Measurements from ENCODE around the gene ANKIB1. TPM values are rescaled to one million over a fixed set of nuclear protein-coding genes. Genes with fewer than 3 reads are reported as not detected.

The ANKIB1 gene
- total and polyA plus RNA-seq, 4 donors, result 42.2 to 81.6 (median 67.4) TPM

- peaks cover 10% of the 10 kb centered on the region for H3K36me3 ChIP-seq (ENCODE audit: control insufficient read depth, insufficient read depth, low read length)
- 0% methylated on average over 2 of the region's 11 CpGs for WGBS (ENCODE audit: insufficient coverage)
- no peak overlapping the region for H3K27ac ChIP-seq (ENCODE audit: low read depth, low read length)
Observed at GRCh38 chr7:92448205-92448747, 202.5 kb downstream of the ANKIB1 start.

More at GRCh38 chr7:92448205-92448747, 202.5 kb downstream of the ANKIB1 start:
- H3K9me3 ChIP-seq (ENCODE audit: control insufficient read depth, insufficient read depth, low read length), result no peaks in the 10 kb centered on the region
- DNase-seq (ENCODE audit: low read depth in 4 of 6, low spot score in 6 of 6), result peak in 3 of 6 donors; percentile 26 to 71 (median 67)
- H3K4me3 ChIP-seq (ENCODE audit: low read depth, low read length), result peak overlapping the region; percentile 68
- H3K27me3 ChIP-seq (ENCODE audit: control insufficient read depth, insufficient read depth, low read length), result no peaks in the 10 kb centered on the region
- peaks cover 4% of the 10 kb centered on the region for H3K4me1 ChIP-seq (ENCODE audit: control insufficient read depth, insufficient read depth, low read length)

Small RNA genes lying within 50 kb of the gene (small RNA-seq; reads per million reads assigned to genes)
- not detected for gene MIR1285-1 (ENCODE audit: low replicate concordance)
- gene RF00019 (ENCODE audit: low replicate concordance), result not detected

Other genes with a start within 250 kb of the ANKIB1 start
- 100 to 1,000 TPM; 140 to 402 TPM for gene CYP51A1, start 111.5 kb upstream of the ANKIB1 start, total RNA-seq
- gene CYP51A1, start 111.5 kb upstream of the ANKIB1 start, polyA plus RNA-seq (ENCODE audit: insufficient read length in 2 of 2), result 100 to 1,000 TPM; 124 to 187 TPM
- under 1 TPM; 0.39 to 0.89 TPM for gene LRRD1, start 66.8 kb upstream of the ANKIB1 start, total RNA-seq
- under 1 TPM; 0.67 to 0.89 TPM for gene LRRD1, start 66.8 kb upstream of the ANKIB1 start, polyA plus RNA-seq (ENCODE audit: insufficient read length in 2 of 2)
- gene KRIT1, start 60 bp upstream of the ANKIB1 start, total RNA-seq, result 10 to 100 TPM; 57.9 to 72.5 TPM
- gene KRIT1, start 60 bp upstream of the ANKIB1 start, polyA plus RNA-seq (ENCODE audit: insufficient read length in 2 of 2), result 10 to 100 TPM; 26.1 to 26.8 TPM
- 10 to 100 TPM; 38.7 to 43.2 TPM for gene GATAD1, start 201.5 kb downstream of the ANKIB1 start, total RNA-seq
- gene GATAD1, start 201.5 kb downstream of the ANKIB1 start, polyA plus RNA-seq (ENCODE audit: insufficient read length in 2 of 2), result 10 to 100 TPM; 27.6 to 39.8 TPM
- under 1 TPM in 1 of 2 donors, not detected in 1; 0.11 TPM for gene ERVW-1, start 232.0 kb downstream of the ANKIB1 start, total RNA-seq
- gene ERVW-1, start 232.0 kb downstream of the ANKIB1 start, polyA plus RNA-seq (ENCODE audit: insufficient read length in 2 of 2), result 1 to 10 TPM; 1.7 to 1.8 TPM

Data from spinal cord (tissue), 10 donors.